ENCODE results near the gene CABP7.

- TF ChIP-seq, protein P1, sequence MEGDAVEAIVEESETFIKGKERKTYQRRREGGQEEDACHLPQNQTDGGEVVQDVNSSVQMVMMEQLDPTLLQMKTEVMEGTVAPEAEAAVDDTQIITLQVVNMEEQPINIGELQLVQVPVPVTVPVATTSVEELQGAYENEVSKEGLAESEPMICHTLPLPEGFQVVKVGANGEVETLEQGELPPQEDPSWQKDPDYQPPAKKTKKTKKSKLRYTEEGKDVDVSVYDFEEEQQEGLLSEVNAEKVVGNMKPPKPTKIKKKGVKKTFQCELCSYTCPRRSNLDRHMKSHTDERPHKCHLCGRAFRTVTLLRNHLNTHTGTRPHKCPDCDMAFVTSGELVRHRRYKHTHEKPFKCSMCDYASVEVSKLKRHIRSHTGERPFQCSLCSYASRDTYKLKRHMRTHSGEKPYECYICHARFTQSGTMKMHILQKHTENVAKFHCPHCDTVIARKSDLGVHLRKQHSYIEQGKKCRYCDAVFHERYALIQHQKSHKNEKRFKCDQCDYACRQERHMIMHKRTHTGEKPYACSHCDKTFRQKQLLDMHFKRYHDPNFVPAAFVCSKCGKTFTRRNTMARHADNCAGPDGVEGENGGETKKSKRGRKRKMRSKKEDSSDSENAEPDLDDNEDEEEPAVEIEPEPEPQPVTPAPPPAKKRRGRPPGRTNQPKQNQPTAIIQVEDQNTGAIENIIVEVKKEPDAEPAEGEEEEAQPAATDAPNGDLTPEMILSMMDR (IDR thresholded peaks at IDR 0.05), result no peak
- TF ChIP-seq POLR2AphosphoS5 (IDR thresholded peaks at IDR 0.05), result no peak
- TF ChIP-seq POLR2A (IDR thresholded peaks at IDR 0.05), result no peak
- TF ChIP-seq EP300 (IDR thresholded peaks at IDR 0.05), result no peak
Observed at GRCh38 chr22:29773233-29773632, 53.4 kb downstream of the CABP7 start.
